Activated CD4-positive, alpha-beta T cell treated with anti-CD3 and anti-CD28 coated beads for 36 hours (primary cell): Measurements from ENCODE around the gene EAPP. TPM values are rescaled to one million over a fixed set of nuclear protein-coding genes. Genes with fewer than 3 reads are reported as not detected.
"Not testable (repeated sequence)": the region's sequence is repeated elsewhere in the genome, so short reads cannot be mapped to it uniquely, and the experiment has no call there.

Source experiments
- ATAC-seq: fragments of 200-7000 bp; cut with Tn5 transposase; one replicate; pipeline ENCODE4 v1.10.0; 2021; ENCODE audit warnings: mild to moderate bottlenecking, moderate library complexity
- CTCF ChIA-PET: fragments of 350-600 bp; sonication (Branson Sonifier 250); formaldehyde crosslinking; loops from one replicate; lab custom pipeline; 2021; ENCODE audit warnings: antibody characterized with exemption; lab: Charles Lee
- POLR2A ChIA-PET: fragments of 350-600 bp; sonication (Branson Sonifier 250); formaldehyde crosslinking; loops from one replicate; lab custom pipeline; 2021; ENCODE audit warnings: antibody characterized with exemption, inconsistent platforms; lab: Charles Lee
- DNase-seq: peaks from one replicate; pipeline ENCODE4 v3.0.0-alpha.2; 2020
- H3K27ac Mint-ChIP-seq: one replicate; pipeline ENCODE4 v1.8.0; 2021; ENCODE audit warnings: mixed read lengths
- H3K27me3 Mint-ChIP-seq: one replicate; pipeline ENCODE4 v1.8.0; 2021; ENCODE audit warnings: mixed read lengths
- H3K36me3 Mint-ChIP-seq: one replicate; pipeline ENCODE4 v1.8.0; 2021; ENCODE audit warnings: low read depth, mixed read lengths
- H3K4me1 Mint-ChIP-seq: one replicate; pipeline ENCODE4 v1.8.0; 2021; ENCODE audit warnings: mixed read lengths
- H3K4me3 Mint-ChIP-seq: one replicate; pipeline ENCODE4 v1.8.0; 2021; ENCODE audit warnings: mild to moderate bottlenecking, moderate library complexity, mixed read lengths
- H3K9me3 Mint-ChIP-seq: one replicate; pipeline ENCODE4 v1.8.0; 2021; ENCODE audit warnings: low read depth, mixed read lengths
- intact Hi-C, 2 experiments: fragments of 100-400 bp; cut with DNase I in 1 of 2; cut with micrococcal nuclease in 1 of 2; formaldehyde crosslinking; loops; one replicate each; pipeline versions ENCODE4 v1.14.2 to v1.15.1; 2022 to 2024; cut with DNase I, micrococcal nuclease
- total RNA-seq, 2 experiments: library from RNA; stranded (reverse); gene quantifications; one replicate each; pipeline ENCODE4 v1.2.3, GENCODE V29; 2021

Gene EAPP
- total RNA-seq, 2 experiments from 2014 or later: 41.6 to 49.2 TPM

DNA sequence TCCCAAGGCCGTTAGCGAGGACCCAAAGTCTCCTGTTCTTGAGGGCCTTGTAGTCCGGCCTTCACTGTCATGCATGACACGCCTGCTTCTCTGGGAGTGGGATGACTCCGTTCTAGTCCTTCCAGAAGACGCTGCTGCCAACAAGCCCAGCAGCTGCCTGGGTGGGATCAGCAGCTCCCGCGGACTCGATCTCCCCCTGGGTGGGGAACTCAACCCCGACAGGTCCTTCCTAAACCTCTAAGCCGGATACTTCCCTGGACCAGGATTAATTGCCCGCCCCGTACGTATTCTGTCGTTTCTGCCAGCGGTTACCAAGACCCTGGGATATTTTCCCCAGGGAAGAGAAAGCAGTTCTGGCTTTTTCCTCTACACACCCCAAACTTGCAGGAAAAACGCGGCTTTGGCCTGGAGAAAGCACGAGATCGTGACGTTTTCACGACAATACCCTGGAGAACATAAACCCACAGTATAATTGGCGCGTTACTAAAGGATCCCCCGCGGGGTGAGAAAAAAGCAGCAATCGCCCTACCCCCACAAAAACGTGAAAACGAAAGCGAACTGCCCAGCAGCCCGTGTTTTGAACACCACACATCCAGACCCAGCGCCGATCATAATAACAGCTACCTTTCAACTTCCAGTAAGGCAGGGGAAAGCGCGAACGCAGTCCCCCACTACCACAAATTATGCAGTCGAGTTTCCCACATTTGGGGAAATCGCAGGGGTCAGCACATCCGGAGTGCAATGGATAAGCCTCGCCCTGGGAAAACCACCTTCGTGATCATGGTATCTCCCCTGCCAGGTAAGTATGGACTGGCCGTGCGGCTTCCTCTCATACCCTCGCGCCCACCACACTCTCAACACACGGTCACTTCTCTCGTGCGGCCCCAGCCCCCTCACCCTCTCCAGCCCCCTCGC is 16.3 kb upstream of the EAPP start:
- H3K9me3 Mint-ChIP-seq, H3K36me3 Mint-ChIP-seq, H3K27ac Mint-ChIP-seq, POLR2A ChIA-PET, DNase-seq, H3K27me3 Mint-ChIP-seq, intact Hi-C loops, H3K4me3 Mint-ChIP-seq, CTCF ChIA-PET: not testable (repeated sequence)
- peak; percentile 84 for ATAC-seq
- peaks cover 16% of the 10 kb centered on the region for H3K4me1 Mint-ChIP-seq

DNA sequence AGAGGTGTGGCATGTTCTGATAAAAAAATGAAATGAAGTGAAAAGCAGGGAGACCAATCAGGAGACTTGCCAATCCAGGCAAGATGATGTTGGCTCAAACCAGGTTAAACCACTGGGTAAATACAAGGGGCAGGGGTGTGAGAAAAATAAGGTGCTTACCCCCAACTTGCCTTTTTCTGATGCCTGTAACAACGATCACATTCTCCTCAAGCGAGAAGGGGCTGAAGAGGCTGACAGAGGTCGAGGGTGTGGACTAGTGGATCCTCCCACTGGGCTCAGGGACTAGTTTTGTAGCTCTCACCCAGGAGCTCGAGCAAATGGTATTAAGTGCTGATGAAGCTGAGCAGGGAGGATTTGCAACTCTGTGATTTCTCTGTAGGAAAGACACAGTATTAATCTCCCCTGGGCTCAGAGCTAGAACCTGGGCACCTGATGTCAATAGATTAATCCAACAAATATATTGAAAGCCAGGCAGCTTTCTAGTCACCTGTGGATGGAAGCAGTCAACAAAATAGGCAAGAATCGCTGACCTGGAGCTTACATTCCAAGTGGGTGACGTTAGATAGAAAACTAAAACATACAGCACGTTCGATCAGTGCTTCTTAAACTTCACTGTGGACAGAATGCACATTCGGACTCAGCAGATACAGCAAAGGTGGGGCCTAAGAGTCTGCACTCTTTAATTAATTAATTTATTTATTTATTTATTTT is 15.2 kb upstream of the EAPP start:
- peak overlapping the region; percentile 4 for H3K4me3 Mint-ChIP-seq
- peaks cover 20% of the 10 kb centered on the region for H3K4me1 Mint-ChIP-seq
- peaks cover 6% of the 10 kb centered on the region for H3K9me3 Mint-ChIP-seq
- DNase-seq: no peak
- intact Hi-C loops: no loop called here
- ChIA-PET CTCF (no interaction called here), POLR2A (interaction anchor here (1.2 kb wide), 2 partner anchors 15 to 849 kb away, joined by 3 to 5 read pairs; no protein-coding TSS in a partner anchor)
- H3K27ac Mint-ChIP-seq: peak overlapping the region; percentile 69
- H3K36me3 Mint-ChIP-seq: no peaks in the 10 kb centered on the region
- no peaks in the 10 kb centered on the region for H3K27me3 Mint-ChIP-seq
- ATAC-seq: no peak

DNA sequence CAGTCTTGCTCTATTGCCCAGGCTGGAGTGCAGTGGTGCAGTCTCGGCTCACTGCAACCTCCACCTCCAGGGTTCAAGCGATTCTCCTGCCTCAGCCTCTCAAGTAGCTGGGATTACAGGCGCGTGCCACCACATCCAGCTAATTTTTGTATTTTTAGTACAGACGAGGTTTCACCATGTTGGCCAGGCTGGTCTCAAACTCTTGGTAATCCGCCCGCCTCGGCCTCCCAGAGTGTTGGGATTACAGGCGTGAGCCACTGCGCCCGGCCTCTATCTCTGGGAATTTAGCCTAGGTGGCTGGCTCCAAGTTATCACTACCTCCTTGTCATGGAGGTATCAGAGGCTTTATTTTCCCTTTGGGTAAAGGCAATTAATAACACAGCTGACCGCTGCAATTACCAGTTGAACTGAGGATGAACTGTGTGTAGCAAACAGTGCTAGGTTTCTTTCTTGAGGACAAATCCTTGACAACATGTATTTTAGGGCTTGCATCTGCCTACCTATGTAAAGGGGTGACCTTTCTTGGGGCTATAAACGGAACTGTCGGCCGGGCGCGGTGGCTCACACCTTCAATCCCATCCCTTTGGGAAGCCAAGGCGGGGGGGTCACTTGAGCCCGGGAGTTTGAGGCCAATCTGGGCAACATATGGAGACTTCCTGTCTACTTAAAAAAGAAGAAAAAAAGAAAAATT is 9.9 kb upstream of the EAPP start:
- H3K27me3 Mint-ChIP-seq, H3K27ac Mint-ChIP-seq, POLR2A ChIA-PET, H3K4me3 Mint-ChIP-seq, H3K36me3 Mint-ChIP-seq, ATAC-seq, CTCF ChIA-PET, H3K9me3 Mint-ChIP-seq, intact Hi-C loops, DNase-seq: not testable (repeated sequence)
- H3K4me1 Mint-ChIP-seq: peaks cover 17% of the 10 kb centered on the region

DNA sequence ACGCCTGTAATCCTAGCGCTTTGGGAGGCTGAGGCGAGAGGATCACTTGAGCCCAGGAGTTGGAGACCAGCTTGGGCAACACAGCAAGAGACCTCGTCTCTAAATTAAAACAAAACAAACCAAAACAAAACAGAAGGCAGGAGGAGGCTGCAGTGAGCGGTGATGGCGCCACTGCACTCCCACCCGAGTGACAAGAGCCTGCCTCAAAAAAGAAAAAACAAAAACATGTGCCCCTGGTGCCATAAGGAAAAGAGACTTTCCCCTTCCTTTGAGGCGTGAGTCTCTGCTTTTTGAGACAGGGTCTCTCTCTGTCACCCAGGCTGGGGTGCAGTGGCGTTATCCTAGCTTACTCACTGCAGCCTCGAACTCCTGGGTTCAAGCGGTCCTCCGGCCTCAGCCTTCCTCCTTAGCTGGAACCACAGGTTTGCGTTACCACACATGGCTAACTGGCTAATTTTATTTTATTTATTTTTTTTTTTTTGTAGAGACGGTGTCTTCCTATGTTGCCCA is 9.0 kb upstream of the EAPP start:
- ChIA-PET POLR2A (no interaction called here), CTCF (interaction anchor here (0.8 kb wide), 1 partner anchor 96 kb away, joined by 3 read pairs; no protein-coding TSS in a partner anchor)
- Mint-ChIP-seq H3K36me3 (no peaks in the 10 kb centered on the region), H3K27me3 (no peaks in the 10 kb centered on the region), H3K4me1 (peaks cover 12% of the 10 kb centered on the region), H3K9me3 (peaks cover 6% of the 10 kb centered on the region), H3K27ac (no peak overlapping the region), H3K4me3 (no peak overlapping the region)
- no peak for DNase-seq
- intact Hi-C loops: no loop called here
- ATAC-seq: no peak

DNA sequence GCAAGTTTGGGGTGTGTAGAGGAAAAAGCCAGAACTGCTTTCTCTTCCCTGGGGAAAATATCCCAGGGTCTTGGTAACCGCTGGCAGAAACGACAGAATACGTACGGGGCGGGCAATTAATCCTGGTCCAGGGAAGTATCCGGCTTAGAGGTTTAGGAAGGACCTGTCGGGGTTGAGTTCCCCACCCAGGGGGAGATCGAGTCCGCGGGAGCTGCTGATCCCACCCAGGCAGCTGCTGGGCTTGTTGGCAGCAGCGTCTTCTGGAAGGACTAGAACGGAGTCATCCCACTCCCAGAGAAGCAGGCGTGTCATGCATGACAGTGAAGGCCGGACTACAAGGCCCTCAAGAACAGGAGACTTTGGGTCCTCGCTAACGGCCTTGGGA is 7.6 kb upstream of the EAPP start:
- DNase-seq: not testable (repeated sequence)

DNA sequence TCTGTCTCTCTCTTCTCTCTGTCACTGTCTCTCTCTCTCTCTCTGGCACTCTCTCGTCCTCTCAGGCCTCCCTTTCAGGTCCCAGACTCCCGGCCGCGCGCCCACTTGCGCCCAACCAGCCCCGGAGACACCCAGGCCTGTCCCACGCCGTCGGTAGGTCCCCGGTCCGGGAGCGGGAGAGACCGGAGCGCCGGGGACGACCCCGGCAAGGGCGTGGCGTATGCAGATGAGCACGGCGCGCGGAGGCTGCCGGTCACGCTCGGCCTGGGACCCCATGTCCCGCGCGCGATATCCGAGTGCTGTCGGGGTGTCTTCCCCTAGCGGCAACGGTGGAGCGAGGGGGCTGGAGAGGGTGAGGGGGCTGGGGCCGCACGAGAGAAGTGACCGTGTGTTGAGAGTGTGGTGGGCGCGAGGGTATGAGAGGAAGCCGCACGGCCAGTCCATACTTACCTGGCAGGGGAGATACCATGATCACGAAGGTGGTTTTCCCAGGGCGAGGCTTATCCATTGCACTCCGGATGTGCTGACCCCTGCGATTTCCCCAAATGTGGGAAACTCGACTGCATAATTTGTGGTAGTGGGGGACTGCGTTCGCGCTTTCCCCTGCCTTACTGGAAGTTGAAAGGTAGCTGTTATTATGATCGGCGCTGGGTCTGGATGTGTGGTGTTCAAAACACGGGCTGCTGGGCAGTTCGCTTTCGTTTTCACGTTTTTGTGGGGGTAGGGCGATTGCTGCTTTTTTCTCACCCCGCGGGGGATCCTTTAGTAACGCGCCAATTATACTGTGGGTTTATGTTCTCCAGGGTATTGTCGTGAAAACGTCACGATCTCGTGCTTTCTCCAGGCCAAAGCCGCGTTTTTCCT is 7.0 kb upstream of the EAPP start:
- H3K27ac Mint-ChIP-seq, DNase-seq, H3K9me3 Mint-ChIP-seq, H3K4me1 Mint-ChIP-seq, H3K4me3 Mint-ChIP-seq, H3K27me3 Mint-ChIP-seq, POLR2A ChIA-PET, H3K36me3 Mint-ChIP-seq, CTCF ChIA-PET, intact Hi-C loops: not testable (repeated sequence)
- peak; percentile 83 for ATAC-seq

More for the DNA sequence above, 7.6 kb upstream of the EAPP start:
- H3K9me3 Mint-ChIP-seq, H3K36me3 Mint-ChIP-seq, H3K4me3 Mint-ChIP-seq, intact Hi-C loops, H3K27me3 Mint-ChIP-seq, H3K27ac Mint-ChIP-seq, POLR2A ChIA-PET, CTCF ChIA-PET: not testable (repeated sequence)
- peaks cover 12% of the 10 kb centered on the region for H3K4me1 Mint-ChIP-seq
- ATAC-seq: peak; percentile 32

DNA sequence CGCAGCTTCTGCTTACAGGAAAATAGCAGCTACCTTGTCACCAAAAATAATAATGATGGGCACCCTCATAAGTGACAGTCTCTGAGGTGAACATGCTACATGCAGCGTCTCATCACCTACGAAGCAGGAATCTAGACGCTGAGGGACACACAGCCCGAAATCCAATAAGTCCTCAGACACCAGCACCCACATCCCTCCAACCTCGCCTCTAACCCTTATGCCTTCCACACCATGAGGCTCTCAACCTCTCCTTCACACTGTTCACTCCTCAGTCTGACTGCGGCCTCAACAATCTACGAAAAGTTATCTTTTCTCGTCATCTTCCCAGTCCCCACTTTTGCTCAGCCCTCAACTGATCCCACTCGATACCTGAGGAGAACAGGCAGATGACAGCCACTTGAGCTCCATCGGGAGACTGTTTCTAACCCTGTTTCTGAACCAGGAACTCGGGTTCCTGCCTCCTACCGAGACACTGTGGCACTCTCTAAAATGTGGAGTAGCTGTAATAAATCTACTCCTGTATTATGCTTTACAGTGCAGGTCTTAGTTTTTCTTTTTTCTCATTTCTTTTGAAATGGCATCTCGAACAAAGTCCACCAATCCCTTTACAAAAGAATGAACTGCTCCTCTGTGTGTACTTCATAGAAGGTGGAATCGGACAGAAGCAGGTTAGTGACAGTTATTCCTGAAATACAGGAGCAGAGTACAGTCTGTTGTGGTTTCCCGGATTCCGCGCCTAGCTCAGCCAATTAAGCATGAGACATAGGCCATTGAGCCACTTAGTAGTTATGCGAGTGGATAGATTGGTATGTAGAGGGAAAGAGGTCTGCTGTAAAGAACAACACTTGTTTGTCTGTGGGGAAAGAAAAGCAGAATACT is 919 bp upstream of the EAPP start:
- POLR2A ChIA-PET: interaction anchor here (0.6 kb wide), 2 partner anchors 14 to 84 kb away, joined by 5 read pairs; no protein-coding TSS in a partner anchor
- Mint-ChIP-seq H3K4me1 (peaks cover 31% of the 10 kb centered on the region), H3K27ac (peak overlapping the region; percentile 95), H3K4me3 (peak overlapping the region; percentile 94)
- CTCF ChIA-PET, H3K27me3 Mint-ChIP-seq, H3K9me3 Mint-ChIP-seq, H3K36me3 Mint-ChIP-seq, DNase-seq, ATAC-seq, intact Hi-C loops: not testable (repeated sequence)

DNA sequence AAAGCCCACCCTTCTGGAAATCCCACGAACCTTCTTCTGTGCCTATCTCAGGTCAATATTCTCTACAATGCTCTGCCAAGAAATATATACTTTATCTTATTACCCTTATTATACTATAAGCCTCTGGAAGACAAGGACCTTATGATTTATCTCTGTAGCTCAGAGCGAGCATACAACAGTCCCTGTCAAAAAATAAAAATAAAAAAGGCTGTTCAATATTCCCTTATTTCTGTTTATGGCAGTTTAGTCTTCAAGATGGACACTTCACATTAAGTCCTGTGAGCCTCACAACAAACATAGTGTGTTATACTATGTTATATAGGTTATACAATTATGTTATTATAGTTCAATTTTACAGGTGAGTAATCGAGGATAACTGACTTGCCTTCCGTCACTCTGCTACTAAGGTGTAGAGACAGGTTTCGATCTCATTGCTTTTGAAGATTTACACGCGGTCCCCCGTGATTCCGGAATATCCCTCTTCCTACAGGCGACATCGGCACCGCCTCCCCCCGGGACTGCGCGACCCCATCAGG is 562 bp downstream of the EAPP start:
- DNase-seq (no peak), ATAC-seq (peak; percentile 23)
- intact Hi-C loops: loop anchor here (5.0 kb wide), 6 partner anchors 77 to 863 kb away; partner anchors contain the start of genes NFKBIA (in 1 of the 2), PPP2R3C (in 1 of the 2), PRORP (in 1 of the 2) and PSMA6 (in 1 of the 2)
- ChIA-PET POLR2A (interaction anchor here (0.7 kb wide), 1 partner anchor 78 kb away, joined by 4 read pairs; no protein-coding TSS in a partner anchor), CTCF (no interaction called here)
- Mint-ChIP-seq H3K9me3 (no peaks in the 10 kb centered on the region), H3K27ac (peak overlapping the region; percentile 95), H3K36me3 (peaks cover 9% of the 10 kb centered on the region), H3K4me1 (peaks cover 39% of the 10 kb centered on the region), H3K27me3 (no peaks in the 10 kb centered on the region), H3K4me3 (peak overlapping the region; percentile 94)

DNA sequence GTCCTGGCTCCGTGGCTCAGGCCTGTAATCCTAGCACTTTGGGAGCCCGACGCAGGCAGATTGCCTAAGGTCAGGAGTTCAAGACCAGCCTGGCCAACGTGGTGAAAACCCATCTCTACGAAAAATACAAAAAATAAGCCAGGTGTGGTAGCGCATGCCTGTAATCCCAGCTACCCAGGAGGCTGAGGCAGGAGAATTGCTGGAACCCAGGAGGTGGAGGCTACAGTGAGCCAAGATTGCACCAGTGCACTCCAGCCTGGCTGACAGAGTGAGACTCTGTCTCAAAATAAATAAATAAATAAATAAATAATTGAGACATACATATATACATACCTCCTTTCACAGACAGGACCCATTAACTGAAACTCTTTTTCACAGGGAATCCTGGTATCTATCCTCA is 1.4 kb downstream of the EAPP start:
- CTCF ChIA-PET: interaction anchor here (0.7 kb wide), 1 partner anchor 76 kb away, joined by 3 read pairs; the partner anchor contains the start of gene SPTSSA
- intact Hi-C loops: loop anchor here (5.0 kb wide), 6 partner anchors 76 to 864 kb away; partner anchors contain the start of genes NFKBIA (in 1 of the 2), PPP2R3C (in 1 of the 2), PRORP (in 1 of the 2) and PSMA6 (in 1 of the 2)
- Mint-ChIP-seq H3K4me3 (peak overlapping the region; percentile 57), H3K36me3 (peaks cover 14% of the 10 kb centered on the region), H3K4me1 (peaks cover 45% of the 10 kb centered on the region), H3K27ac (peak overlapping the region; percentile 95)
- ATAC-seq, DNase-seq, POLR2A ChIA-PET, H3K27me3 Mint-ChIP-seq, H3K9me3 Mint-ChIP-seq: not testable (repeated sequence)
